ENCODE results near the gene ADSL.

Gene ADSL

GRCh38 chr22:40406063-40406890, 60.0 kb downstream of the ADSL start:
- Histone ChIP-seq H4K20me1 (ENCODE audit: insufficient read depth, low read length) (no peaks in the 10 kb centered on the region), H3K9ac (ENCODE audit: low read length) (no peak overlapping the region), H3K4me2 (ENCODE audit: low read length) (no peak overlapping the region), H3K4me3 (ENCODE audit: low read length) (no peak overlapping the region), H3K27me3 (ENCODE audit: low read depth, low read length) (no peaks in the 10 kb centered on the region), H3K9me3 (ENCODE audit: insufficient read depth, low read length) (no peaks in the 10 kb centered on the region), H3K36me3 (replicated peaks; ENCODE audit: low read depth, low read length) (peaks cover 58% of the 10 kb centered on the region), H3K27ac (ENCODE audit: low read length) (no peak overlapping the region), H3K4me1 (ENCODE audit: low read length) (peaks cover 3% of the 10 kb centered on the region; the same call in 1 of the 2 replicates), H3K79me2 (ENCODE audit: low read length) (no peaks in the 10 kb centered on the region), H2AFZ (ENCODE audit: low read depth, low read length) (no peak overlapping the region)
- TF ChIP-seq EZH2phosphoT487 (IDR thresholded peaks at IDR 0.05; ENCODE audit: low read depth) (no peak), CTCF (IDR thresholded peaks at IDR 0.05; ENCODE audit: low read depth, low read length) (no peak)

- Histone ChIP-seq H4K20me1 (ENCODE audit: insufficient read depth, low read length) (no peaks in the 10 kb centered on the region), H3K4me2 (ENCODE audit: low read length) (no peak overlapping the region), H3K9me3 (ENCODE audit: insufficient read depth, low read length) (no peaks in the 10 kb centered on the region), H2AFZ (ENCODE audit: low read depth, low read length) (no peak overlapping the region), H3K27ac (ENCODE audit: low read length) (no peak overlapping the region), H3K4me1 (ENCODE audit: low read length) (peaks cover 6% of the 10 kb centered on the region), H3K4me3 (ENCODE audit: low read length) (no peak overlapping the region), H3K9ac (ENCODE audit: low read length) (no peak overlapping the region), H3K79me2 (ENCODE audit: low read length) (no peaks in the 10 kb centered on the region), H3K36me3 (replicated peaks; ENCODE audit: low read depth, low read length) (peaks cover 55% of the 10 kb centered on the region), H3K27me3 (ENCODE audit: low read depth, low read length) (no peaks in the 10 kb centered on the region)
- no peak for TF ChIP-seq CTCF (IDR thresholded peaks at IDR 0.05; ENCODE audit: low read depth, low read length)
These were observed 60.9 kb downstream of the ADSL start for GRCh38 chr22:40407021-40407761.

- H3K9me3 ChIP-seq (ENCODE audit: insufficient read depth, low read length): no peaks in the 10 kb centered on the region
- peaks cover 15% of the 10 kb centered on the region for H3K4me1 ChIP-seq (ENCODE audit: low read length)
- no peak overlapping the region for H3K4me3 ChIP-seq (ENCODE audit: low read length)
- H3K27ac ChIP-seq (ENCODE audit: low read length): no peak overlapping the region
- H3K27me3 ChIP-seq (ENCODE audit: low read depth, low read length): no peaks in the 10 kb centered on the region
- no peak for TF ChIP-seq CTCF (IDR thresholded peaks at IDR 0.05; ENCODE audit: low read depth, low read length)
- TF ChIP-seq EZH2phosphoT487 (IDR thresholded peaks at IDR 0.05; ENCODE audit: low read depth): no peak
- H3K36me3 ChIP-seq (replicated peaks; ENCODE audit: low read depth, low read length): peaks cover 51% of the 10 kb centered on the region
- H2AFZ ChIP-seq (ENCODE audit: low read depth, low read length): no peak overlapping the region
- H3K4me2 ChIP-seq (ENCODE audit: low read length): no peak overlapping the region
- H4K20me1 ChIP-seq (ENCODE audit: insufficient read depth, low read length): no peaks in the 10 kb centered on the region
- no peak overlapping the region for H3K9ac ChIP-seq (ENCODE audit: low read length)
- H3K79me2 ChIP-seq (ENCODE audit: low read length): no peaks in the 10 kb centered on the region
These were observed 61.8 kb downstream of the ADSL start for GRCh38 chr22:40407831-40408717.
